HG02759 (cell line): ENCODE results near the gene KMT2C.
"Not testable (repeated sequence)": the region's sequence is repeated elsewhere in the genome, so short reads cannot be mapped to it uniquely, and the experiment has no call there.

ENCODE experiments used
- ATAC-seq: cut with Tn5 transposase; IDR thresholded peaks from one replicate; pipeline ENCODE4 v1.9.1; 2021; ENCODE audit warnings: mild to moderate bottlenecking, moderate library complexity; ENCODE audit not compliant: unreplicated experiment

Gene KMT2C

GRCh38 chr7:152442330-152442835 lies 6.6 kb upstream of the KMT2C start:
- no peak for ATAC-seq

- ATAC-seq: not testable (repeated sequence)
Observed at GRCh38 chr7:152441810-152442209, 6.0 kb upstream of the KMT2C start.

GRCh38 chr7:152441168-152441567 lies 5.4 kb upstream of the KMT2C start:
- ATAC-seq: not testable (repeated sequence)

GRCh38 chr7:152438017-152438416 lies 2.2 kb upstream of the KMT2C start:
- ATAC-seq: not testable (repeated sequence)

- ATAC-seq: not testable (repeated sequence)
Observed at GRCh38 chr7:152436931-152437575, 1.2 kb upstream of the KMT2C start.

GRCh38 chr7:152436111-152436930 lies 518 bp upstream of the KMT2C start:
- ATAC-seq: peak; percentile 55

GRCh38 chr7:152434511-152435383 lies 1.1 kb downstream of the KMT2C start:
- ATAC-seq: peak; percentile 25

- ATAC-seq: peak; percentile 23
Observed at GRCh38 chr7:152433721-152434490, 1.9 kb downstream of the KMT2C start.

GRCh38 chr7:152432735-152433134 lies 3.1 kb downstream of the KMT2C start:
- not testable (repeated sequence) for ATAC-seq

- ATAC-seq: no peak
Observed at GRCh38 chr7:152430854-152431253, 4.9 kb downstream of the KMT2C start.

GRCh38 chr7:152430118-152430517 lies 5.7 kb downstream of the KMT2C start:
- ATAC-seq: not testable (repeated sequence)

GRCh38 chr7:152424348-152425108 lies 11.3 kb downstream of the KMT2C start:
- no peak for ATAC-seq

GRCh38 chr7:152423991-152424347 lies 11.8 kb downstream of the KMT2C start:
- ATAC-seq: no peak

GRCh38 chr7:152423171-152423570 lies 12.6 kb downstream of the KMT2C start:
- ATAC-seq: not testable (repeated sequence)

- ATAC-seq: not testable (repeated sequence)
Observed at GRCh38 chr7:152420950-152421349, 14.9 kb downstream of the KMT2C start.

- no peak for ATAC-seq
Observed at GRCh38 chr7:152419473-152420429, 16.1 kb downstream of the KMT2C start.

- no peak for ATAC-seq
Observed at GRCh38 chr7:152414779-152415178, 21.0 kb downstream of the KMT2C start.

- no peak for ATAC-seq
Observed at GRCh38 chr7:152411389-152411788, 24.4 kb downstream of the KMT2C start.
